Measurements from ENCODE around the gene COL12A1.
A peak's percentile ranks its signal among the peaks of the same experiment; 100 is the strongest.

COL12A1 gene

DNA sequence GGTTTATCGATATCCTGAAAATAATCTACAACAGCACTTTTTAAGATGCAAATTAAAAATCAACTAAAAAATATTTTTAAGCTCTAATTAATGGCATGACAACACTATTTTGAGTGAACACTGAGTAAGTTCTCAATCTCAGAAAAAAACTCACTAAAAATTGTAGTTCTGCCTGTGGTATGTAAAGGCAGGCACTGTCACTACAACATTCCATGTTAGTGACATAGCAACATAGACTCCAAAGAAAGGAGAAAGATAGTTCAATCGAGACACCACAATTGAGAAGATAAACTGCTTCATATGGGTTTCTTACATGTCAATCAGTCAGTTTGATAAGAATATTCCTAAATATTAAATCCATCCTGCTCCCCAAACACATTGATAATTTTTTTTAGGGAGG is 38.0 kb downstream of the COL12A1 start:
- no peak overlapping the region for H3K4me3 ChIP-seq
- H3K27ac ChIP-seq = no peak overlapping the region
- TF ChIP-seq, protein P1, sequence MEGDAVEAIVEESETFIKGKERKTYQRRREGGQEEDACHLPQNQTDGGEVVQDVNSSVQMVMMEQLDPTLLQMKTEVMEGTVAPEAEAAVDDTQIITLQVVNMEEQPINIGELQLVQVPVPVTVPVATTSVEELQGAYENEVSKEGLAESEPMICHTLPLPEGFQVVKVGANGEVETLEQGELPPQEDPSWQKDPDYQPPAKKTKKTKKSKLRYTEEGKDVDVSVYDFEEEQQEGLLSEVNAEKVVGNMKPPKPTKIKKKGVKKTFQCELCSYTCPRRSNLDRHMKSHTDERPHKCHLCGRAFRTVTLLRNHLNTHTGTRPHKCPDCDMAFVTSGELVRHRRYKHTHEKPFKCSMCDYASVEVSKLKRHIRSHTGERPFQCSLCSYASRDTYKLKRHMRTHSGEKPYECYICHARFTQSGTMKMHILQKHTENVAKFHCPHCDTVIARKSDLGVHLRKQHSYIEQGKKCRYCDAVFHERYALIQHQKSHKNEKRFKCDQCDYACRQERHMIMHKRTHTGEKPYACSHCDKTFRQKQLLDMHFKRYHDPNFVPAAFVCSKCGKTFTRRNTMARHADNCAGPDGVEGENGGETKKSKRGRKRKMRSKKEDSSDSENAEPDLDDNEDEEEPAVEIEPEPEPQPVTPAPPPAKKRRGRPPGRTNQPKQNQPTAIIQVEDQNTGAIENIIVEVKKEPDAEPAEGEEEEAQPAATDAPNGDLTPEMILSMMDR (IDR thresholded peaks at IDR 0.05) = no peak
- peaks cover 0 to 56% (median 15%) of the 10 kb centered on the region in 4 donors for H3K4me1 ChIP-seq
- DNase-seq = no peak
- intact Hi-C loops (cut with DNase I; ENCODE audit: low total_unique reads) = no loop called here
- H3K36me3 ChIP-seq = peaks cover 0 to 7% (median 0%) of the 10 kb centered on the region in 3 donors
- no peaks in the 10 kb centered on the region for H3K27me3 ChIP-seq
- H3K9me3 ChIP-seq = no peaks in the 10 kb centered on the region

DNA sequence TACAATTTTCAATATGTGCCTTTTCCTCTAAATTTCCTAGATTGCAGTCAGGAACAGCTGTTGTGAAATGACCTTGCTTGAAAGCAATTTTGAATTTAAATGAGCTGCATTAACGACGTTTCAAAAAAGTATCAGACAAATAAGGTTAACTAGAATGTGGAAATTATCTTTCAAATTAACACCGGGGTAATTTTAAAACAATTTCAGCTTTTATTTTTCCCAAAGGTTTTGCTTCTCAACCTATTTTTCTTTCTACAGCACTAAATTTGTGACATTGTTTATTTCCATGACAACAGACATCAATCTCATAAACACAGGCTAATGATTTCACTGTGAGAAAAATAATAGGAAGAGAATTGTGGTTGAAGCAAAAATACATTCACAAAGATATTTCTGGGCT is 38.5 kb downstream of the COL12A1 start:
- no peaks in the 10 kb centered on the region for H3K27me3 ChIP-seq
- intact Hi-C loops (cut with DNase I; ENCODE audit: low total_unique reads) = no loop called here
- no peak overlapping the region for H3K27ac ChIP-seq
- H3K36me3 ChIP-seq = peaks cover 0 to 7% (median 0%) of the 10 kb centered on the region in 3 donors
- TF ChIP-seq, protein P1 (IDR thresholded peaks at IDR 0.05) = no peak
- no peak overlapping the region for H3K4me3 ChIP-seq
- no peaks in the 10 kb centered on the region for H3K9me3 ChIP-seq
- peaks cover 0 to 51% (median 15%) of the 10 kb centered on the region in 4 donors for H3K4me1 ChIP-seq
- DNase-seq = no peak

DNA sequence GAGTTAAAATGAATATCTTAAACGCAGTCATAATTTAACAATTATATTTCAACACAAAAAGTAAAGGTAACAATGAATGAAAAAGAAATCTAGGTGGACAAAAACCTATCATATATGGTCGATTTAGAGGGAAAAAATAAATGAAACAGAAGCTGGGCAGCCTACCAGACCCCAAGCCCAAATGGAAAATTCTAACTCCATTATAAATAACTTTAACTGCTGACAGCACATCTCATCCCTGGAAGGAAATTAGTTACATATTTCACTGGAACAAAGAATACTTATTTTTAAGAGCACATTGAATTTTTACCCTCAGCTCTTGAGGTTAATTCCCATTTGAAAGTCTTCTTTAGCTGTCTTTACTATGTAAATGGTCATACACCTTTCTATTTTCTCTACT is 39.1 kb downstream of the COL12A1 start:
- intact Hi-C loops (cut with DNase I; ENCODE audit: low total_unique reads) = no loop called here
- TF ChIP-seq, protein P1 (IDR thresholded peaks at IDR 0.05) = no peak
- Histone ChIP-seq H3K4me3 (no peak overlapping the region), H3K36me3 (peaks cover 0 to 7% (median 0%) of the 10 kb centered on the region in 3 donors), H3K27ac (no peak overlapping the region), H3K4me1 (peaks cover 0 to 45% (median 15%) of the 10 kb centered on the region in 4 donors), H3K27me3 (no peaks in the 10 kb centered on the region), H3K9me3 (no peaks in the 10 kb centered on the region)
- no peak for DNase-seq

DNA sequence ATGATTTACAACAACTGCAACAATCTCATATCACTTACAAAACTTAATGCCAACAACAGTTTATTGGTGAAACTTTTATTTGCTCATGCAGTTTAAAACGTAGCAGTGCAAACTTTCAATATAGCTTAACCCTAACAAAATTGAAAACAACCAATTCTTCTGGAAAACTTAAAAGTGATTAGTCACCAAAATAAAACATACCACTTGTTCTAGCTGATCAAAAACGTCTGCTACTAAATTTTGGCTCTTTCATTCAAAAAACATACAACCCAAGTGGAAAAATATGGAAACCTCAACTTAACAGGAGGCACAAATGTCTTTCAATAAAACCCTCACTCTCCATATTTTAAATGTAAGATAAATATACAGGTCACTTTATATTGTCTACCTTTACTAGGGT is 39.6 kb downstream of the COL12A1 start:
- Histone ChIP-seq H3K9me3 (no peaks in the 10 kb centered on the region), H3K4me1 (peaks cover 0 to 40% (median 11%) of the 10 kb centered on the region in 4 donors), H3K36me3 (peaks cover 0 to 7% (median 0%) of the 10 kb centered on the region in 3 donors), H3K27ac (no peak overlapping the region), H3K4me3 (no peak overlapping the region), H3K27me3 (no peaks in the 10 kb centered on the region)
- no peak for DNase-seq
- intact Hi-C loops (cut with DNase I; ENCODE audit: low total_unique reads) = no loop called here
- TF ChIP-seq, protein P1 (IDR thresholded peaks at IDR 0.05) = no peak

DNA sequence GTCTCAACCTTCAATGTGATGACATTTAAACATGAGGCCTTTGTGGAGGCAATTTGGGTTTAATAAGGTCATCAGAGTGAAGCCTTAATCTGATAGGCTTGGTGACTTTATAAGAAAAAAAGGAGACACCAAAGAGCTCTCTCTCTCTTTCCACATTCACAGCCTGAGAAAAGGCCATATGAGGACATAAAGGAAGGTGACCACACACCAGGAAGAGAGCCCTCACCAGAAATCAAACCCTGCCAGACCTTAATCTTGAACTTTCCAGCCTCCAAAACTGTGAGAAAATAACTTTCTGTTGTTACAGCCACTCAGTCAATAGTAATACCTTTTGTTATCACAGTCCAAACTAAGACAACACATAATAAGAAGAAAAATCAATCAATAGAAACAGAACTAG is 47.7 kb downstream of the COL12A1 start:
- no peaks in the 10 kb centered on the region for H3K9me3 ChIP-seq
- peaks cover 0 to 34% (median 10%) of the 10 kb centered on the region in 4 donors for H3K4me1 ChIP-seq
- no peak for DNase-seq
- TF ChIP-seq, protein P1 (IDR thresholded peaks at IDR 0.05) = no peak
- H3K27ac ChIP-seq = no peak overlapping the region
- H3K27me3 ChIP-seq = no peaks in the 10 kb centered on the region
- peaks cover 0 to 3% (median 0%) of the 10 kb centered on the region in 3 donors for H3K36me3 ChIP-seq
- intact Hi-C loops (cut with DNase I; ENCODE audit: low total_unique reads) = no loop called here
- H3K4me3 ChIP-seq = no peak overlapping the region

DNA sequence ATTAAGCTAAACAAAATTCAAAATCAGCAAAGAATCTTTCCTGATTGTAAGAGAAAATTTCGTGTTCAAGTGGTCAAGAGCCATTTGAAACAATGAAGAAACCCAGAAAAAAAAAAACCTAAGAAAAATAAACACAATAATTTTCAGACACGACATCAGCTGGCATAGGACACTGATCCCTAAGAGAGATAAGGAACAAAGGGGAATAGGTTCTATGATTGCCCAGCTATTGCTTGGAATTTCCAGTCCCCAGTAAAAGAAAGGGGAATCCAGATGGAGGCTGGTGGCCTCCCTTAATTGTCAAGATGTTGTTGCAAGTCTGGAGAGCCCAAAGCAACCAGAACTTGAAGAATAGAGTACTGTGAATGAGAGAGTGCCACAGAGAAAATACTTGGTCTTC is 48.5 kb downstream of the COL12A1 start:
- Histone ChIP-seq H3K9me3 (no peaks in the 10 kb centered on the region), H3K27me3 (no peaks in the 10 kb centered on the region), H3K4me3 (no peak overlapping the region), H3K36me3 (peaks cover 0 to 2% (median 0%) of the 10 kb centered on the region in 3 donors), H3K4me1 (peaks cover 0 to 34% (median 10%) of the 10 kb centered on the region in 4 donors), H3K27ac (peak overlapping the region; percentile 18 to 28)
- DNase-seq = no peak
- TF ChIP-seq, protein P1 (IDR thresholded peaks at IDR 0.05) = no peak
- intact Hi-C loops (cut with DNase I; ENCODE audit: low total_unique reads) = no loop called here

All from tibial artery (tissue), 4 donors.